Right renal pelvis (tissue), 4 donors: ENCODE results near the gene STAG2. TPM values are rescaled to one million over a fixed set of nuclear protein-coding genes. Genes with fewer than 3 reads are reported as not detected.
"Not testable (repeated sequence)": the region's sequence is repeated elsewhere in the genome, so short reads cannot be mapped to it uniquely, and the experiment has no call there.

Source experiments
- DNase-seq, 4 donors: peaks; one replicate each; pipeline ENCODE4 v3.0.0-alpha.2; 2013; ENCODE audit warnings: low read depth in 4 of 4, low spot score in 3 of 4, missing footprints in 1 of 4
- polyA plus RNA-seq, 4 donors: library from polyadenylated mRNA; unstranded; fragments of 120-200 nt; gene quantifications; one replicate each; pipeline ENCODE4 v1.2.1, GENCODE V29; 2013; ENCODE audit not compliant: insufficient read length in 4 of 4

STAG2 gene
- polyA plus RNA-seq, 4 donors, result 101 to 127 (median 125) TPM

DNA sequence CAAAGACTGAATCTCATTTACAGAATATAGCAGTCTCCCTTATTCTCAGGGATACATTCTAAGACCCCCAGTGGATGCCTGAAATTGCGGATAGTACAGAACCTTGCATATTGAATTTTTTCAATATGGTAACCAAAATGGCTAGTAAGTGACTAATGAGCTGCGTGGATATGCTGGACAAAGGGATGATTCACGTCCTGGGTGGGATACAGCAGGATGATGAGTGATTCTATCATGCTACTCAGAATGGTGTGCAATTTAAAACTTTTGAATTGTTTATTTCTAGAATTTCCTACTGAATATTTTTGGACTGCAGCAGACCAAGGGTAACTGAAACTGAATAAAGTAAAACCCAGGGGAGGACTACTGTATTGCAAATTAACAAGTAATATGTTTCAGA, 66.7 kb downstream of the STAG2 start:
- DNase-seq, result no peak

DNA sequence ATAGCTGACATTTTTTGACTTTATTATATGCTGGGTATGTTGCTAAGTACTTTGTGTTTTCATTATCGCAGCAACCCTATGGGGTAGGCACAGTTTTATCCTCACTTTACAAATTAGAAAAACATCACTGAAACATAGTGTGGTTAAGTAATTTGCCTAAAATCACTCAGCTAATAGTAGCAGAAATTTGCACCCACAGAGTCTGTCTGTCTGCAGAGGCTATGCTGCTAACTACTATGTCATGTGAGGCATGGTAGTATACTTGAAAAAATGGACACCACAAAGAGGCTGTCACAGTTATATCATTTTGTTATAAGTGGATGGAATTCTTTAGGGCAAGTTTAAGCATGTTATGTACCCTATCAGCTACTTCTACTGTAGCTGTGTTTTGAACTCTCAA, 69.0 kb downstream of the STAG2 start:
- DNase-seq, result no peak

DNA sequence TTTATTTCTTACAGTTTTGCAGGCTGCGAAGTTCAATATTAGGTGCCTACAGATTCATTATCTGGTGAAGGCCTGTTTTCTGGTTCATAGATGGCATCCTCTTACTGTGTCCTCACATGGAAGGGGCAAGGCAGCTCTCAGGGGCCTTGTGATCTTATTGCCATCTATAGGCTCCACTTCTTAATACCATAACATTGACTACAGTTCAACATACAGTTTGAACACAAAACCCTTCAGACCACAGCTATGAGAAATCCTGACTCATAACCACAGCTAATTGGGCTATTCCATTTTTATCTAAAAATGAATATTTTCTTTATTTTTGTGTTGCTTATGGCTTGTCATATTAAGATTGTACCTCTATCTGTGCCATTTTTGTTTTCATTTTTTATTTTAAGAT, 72.3 kb downstream of the STAG2 start:
- DNase-seq, result no peak

DNA sequence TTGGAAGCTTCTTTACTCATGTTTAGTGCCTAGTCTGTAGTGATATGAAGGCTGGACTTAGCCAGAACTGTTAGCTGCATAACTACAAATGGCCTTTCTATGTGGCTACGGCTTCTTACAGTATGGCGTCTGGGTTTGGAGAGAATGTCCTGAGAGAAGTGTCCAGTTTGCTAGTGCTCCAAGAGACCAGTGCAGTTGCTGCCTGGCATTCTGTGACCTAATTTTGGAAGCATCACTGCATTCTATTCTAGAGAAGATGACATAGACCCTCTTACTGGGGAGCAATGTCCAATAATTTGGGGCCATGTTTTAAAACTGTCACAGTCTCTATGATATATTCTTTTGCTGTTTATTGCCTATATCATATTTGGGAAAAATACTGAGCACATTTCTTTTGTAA, 74.2 kb downstream of the STAG2 start:
- no peak for DNase-seq

DNA sequence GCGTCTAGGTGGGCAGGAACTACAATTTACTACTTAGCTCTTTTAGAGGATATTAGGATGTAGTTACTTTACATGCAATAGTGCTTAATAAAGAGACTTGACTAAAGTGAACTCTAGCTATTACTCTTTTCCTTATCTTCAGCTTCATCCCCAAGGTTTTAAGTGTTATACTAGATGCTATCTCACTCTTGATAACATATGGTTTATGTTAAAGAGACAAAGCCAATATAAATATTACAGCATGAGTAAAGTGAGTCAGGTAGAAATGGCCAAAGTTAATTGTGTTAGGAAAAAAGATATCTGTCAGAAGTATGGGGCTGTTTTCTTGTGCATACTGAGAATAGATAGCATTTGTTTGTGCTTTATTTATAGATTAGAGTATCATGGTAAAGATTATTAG, 80.5 kb downstream of the STAG2 start:
- DNase-seq, result no peak

DNA sequence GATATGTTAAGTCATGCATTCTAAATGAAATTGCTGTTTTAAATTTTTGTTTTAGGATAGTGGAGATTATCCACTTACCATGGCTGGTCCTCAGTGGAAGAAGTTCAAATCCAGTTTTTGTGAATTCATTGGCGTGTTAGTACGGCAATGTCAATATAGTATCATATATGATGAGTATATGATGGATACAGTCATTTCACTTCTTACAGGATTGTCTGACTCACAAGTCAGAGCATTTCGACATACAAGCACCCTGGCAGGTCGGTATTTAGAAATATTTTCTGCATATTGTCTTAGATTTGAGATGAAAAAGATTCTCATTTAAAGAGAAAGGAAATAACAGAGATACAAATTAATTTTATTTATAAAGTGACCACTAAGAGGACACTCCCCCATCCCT, 83.6 kb downstream of the STAG2 start:
- DNase-seq, result no peak

DNA sequence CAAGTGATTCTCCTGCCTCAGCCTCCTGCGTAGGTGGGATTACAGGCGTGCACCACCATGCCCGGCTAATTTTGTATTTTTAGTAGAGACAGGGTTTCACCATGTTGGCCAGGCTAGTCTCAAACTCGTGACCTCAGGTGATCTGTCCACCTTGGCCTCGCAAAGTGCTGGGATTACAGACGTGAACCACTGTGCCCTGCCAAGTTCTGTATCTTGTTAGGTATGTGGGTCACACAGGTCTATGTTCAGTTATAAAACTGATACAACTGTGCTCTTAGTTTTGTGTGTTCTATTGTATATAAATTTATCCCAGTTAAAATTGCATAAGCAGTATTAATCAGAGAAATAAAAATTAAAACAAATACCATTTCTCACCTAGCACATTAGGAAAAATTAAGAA, 122.9 kb downstream of the STAG2 start:
- DNase-seq, result not testable (repeated sequence)

DNA sequence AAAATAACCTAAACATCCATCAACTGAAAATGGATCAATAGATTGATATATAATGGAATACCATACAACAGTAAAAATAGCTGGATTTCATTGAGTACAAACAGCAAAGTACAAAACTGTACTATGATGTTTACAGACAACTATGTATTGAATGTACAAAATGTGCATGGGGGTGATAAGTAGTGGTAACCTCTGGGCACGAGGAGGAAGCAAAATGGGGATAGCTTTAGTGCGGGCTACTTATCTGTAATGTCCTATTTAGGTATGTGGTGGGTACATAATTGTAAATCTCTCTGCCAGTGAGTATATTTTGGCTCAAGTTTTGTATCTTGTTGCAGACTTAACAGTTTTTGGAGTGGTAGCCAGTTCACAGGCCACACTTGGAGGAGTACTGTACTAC, 123.6 kb downstream of the STAG2 start:
- no peak for DNase-seq

DNA sequence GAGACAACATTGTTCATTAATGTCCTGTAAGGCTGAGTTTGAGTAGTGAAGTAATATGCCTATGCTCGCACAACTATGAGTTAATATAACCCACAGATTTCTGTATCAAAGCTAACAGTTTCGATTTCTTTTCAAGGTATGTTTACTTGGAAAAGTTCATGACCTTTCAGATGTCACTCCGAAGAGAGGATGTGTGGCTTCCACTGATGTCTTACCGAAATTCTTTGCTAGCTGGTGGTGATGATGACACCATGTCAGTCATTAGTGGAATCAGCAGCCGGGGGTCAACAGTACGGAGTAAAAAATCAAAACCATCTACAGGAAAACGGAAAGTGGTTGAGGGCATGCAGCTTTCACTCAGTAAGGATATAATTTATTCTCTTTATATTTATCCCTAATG, 124.9 kb downstream of the STAG2 start:
- DNase-seq, result no peak

DNA sequence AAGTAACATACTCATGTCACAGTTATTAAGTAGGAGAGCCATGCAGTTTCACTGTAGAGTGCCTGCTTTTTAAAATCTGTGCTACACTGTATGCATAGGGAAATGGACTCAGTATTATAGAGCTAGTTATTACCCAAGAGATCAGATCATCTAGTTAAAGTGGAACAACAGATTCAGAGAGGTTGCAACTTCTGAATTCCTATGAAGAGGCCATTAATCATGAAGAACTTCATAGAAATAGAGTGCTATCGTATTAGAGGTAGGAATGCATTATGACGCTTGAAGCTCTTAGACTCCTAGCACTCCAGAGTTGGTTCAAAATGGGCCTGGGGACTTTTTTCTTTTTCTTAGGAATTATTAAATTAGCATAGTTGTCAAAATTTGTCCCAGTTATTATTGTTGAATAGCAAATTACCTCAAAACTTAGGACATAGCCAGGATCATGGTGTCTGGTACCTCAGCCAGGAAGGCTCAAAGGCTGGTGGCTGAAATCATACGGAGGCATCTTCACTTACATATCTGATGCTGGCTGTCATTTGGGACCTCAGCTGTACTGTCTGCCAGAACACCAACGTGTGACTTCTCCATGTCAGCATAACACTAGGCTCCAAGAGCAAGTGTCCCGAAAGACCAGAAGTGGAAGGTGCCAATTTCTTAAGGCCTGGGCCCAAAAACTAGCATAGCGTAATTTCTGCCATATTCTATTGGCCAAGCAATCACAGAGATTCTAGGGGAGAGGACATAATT, 125.7 kb downstream of the STAG2 start:
- no peak for DNase-seq

DNA sequence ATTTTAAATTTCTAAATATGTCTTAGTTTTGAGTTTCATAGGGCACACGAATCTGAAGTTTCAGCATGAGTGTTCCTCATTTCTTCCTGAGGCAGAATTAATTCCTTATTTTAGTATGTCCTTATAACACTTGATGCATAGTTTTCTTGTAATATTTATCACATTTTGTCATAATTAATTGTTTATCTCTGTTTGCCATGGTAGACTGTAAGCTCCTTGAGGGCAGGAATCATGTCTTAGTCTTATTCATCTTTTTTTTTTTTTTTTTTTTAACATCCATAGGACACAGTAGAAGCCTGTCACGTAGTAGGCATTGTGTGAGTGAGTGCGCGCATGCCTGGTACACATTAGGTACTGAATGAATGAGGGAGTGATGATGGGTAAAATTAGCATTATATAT, 131.7 kb downstream of the STAG2 start:
- DNase-seq, result no peak

DNA sequence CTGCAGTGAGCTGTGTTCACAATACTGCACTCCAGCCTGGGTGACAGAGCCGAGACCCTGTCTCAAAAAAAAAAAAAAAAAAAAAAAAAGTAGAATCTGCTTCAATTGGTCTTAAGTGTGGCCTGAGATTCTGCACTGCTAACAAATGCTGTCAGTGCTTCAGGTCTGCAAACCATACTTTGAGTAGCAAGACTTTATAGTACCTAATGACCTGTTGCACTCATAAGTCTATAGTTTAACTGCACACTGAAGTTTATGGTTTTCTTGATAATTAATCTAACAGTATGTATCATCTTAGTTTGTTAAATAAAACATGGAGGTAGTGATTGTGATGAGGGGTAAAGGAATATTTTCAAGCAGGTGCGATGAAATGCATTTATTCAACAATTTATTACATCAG, 135.6 kb downstream of the STAG2 start:
- DNase-seq, result no peak

DNA sequence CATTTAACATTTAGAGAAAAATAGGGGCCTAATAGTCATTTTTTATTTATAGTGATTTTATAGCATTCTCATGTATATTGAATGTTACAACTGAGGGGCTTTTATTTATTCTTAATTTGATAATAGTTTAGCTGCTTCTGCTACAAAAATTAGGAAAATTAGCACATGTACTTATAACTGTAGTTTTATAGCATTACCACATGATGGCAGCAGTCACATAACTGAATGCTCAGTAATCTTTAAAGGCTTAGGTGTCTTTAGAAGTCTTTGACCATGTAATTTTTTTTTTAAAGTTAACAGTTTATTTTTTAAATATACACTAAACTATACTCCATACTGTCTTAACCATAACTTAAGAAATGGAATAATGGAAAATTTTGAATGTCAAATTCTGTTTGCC, 136.6 kb downstream of the STAG2 start:
- DNase-seq, result peak in 1 of 4 donors; percentile 2

DNA sequence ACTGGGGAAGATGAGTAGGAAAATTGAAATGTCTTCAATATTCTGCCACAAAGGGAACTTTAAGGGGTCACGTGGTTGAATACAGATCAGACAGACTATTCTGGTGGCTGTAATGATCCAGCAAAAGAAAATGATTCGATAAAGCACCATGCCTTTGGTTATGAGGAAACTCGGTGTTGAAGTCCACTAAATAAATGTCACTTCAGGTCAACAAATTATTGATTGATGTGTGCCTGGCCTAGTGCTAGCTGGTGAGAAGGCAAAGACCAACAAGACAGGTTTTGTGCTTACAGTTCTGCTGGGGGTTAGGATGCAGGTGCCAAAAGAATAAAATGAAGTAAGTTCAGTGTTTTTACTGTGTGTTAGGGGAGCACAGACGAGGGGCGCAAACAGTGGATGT, 142.5 kb downstream of the STAG2 start:
- no peak for DNase-seq

DNA sequence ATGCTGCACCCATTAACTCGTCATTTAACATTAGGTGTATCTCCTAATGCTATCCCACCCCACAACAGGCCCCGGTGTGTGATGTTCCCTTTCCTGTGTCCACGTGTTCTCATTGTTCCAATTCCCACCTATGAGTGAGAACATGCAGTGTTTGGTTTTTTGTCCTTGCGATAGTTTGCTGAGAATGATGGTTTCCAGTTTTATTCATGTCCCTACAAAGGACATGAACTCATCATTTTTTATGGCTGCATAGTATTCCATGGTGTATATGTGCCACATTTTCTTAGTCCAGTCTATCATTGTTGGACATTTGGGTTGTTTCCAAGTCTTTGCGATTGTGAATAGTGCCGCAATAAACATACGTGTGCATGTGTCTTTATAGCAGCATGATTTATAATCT, 143.0 kb downstream of the STAG2 start:
- not testable (repeated sequence) for DNase-seq

DNA sequence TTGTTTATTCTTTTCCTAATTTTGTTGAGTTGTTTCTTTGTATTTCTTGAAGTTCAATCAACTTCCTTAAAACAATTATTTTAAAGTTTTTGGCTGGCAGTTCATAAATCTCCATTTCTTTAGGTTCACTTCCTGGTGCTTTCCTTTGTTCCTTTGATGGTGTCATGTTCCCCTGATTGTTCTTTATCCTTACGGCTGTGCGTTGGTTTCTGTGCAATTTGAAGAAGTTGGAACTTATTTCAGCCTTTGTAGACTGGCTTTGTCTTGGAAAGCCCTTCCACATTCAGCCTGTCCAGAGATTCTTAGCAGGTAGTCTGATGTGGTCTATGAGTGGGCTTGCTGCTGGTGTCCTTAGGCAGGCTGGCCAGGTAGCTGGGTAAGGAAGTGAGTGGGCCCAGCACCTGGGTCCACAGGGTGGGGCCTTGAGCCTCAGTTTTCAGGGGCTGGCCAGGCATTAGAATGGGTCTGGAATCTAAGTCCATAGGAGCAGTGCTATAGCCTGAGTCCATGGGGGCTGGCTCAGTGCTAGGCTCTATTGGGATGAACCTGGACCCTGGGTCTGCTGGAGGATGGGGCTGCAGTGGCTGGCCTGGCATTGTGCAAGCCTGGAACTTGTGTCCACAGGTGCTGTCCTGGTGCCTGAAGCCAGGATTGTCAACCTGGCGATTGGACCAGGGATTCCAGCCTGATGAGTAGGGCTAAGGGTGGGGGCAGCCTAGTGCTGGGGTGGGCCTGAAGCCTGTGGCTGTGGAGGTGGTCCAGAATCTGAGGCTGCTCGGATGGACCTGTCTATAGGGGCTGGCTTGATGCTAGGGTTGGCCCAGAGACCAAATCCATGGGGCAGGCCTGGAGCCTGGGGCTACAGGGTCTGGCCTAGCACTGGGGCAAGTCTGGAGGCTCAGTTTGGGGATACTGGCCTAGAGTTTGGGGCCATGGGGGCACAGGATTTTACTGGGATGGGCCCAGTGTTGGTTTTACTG, 152.4 kb downstream of the STAG2 start:
- DNase-seq, result no peak

DNA sequence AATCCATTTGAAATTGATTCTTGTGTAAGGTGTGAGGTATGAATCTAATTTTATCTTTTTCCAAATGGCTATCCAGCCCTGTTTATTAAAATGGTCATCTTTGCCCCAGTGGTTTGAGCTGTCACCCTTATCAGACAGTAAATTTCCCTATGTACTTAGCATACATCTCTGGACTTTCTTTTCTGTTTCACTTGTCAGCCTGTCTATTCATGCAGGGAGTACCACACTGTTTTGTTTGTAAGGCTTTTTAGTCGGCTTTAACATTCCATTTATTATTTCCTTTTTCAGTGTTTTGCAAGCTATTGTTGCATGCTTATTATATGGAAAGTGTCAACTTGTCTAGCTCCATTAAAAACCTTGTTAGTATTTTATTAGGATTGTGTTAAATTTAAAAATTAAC, 155.8 kb downstream of the STAG2 start:
- DNase-seq, result no peak

DNA sequence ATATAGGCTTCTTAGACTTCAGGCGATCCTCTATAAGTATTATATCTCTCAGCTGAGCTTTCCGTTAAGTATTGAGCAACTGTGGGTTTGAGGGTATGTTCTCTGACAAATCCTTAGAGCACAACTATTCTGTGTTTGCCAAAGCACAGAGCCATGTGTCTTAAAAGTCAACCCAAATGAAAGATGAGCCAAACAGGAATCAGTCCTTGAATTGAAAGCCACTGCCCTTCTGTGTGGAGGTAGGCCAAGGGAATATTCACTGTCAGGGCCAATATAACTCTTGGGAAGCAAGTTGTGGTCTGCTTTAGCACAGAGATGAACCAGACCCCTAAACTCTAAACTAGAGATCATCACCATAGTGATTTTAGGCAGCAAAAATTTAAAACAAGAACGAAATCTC, 164.0 kb downstream of the STAG2 start:
- DNase-seq, result no peak

DNA sequence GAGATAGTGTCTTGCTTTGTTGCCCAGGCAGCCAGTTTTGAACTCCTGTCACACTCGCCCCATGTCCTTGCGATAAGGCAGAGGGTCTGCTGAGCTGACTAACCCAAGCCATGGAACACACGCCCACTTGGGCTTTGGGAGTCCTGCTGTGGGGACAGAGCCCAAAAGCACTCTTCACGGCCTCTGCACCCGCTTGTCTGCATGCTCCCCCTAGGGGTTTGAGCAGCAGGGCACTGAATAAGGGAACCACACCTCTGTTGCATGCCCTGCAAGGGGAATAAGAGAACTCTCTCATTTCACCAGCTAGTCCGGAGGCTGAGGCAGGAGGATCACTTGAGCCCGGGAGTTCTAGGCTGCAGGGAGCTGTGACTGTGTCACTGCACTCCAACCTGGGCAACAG, 166.0 kb downstream of the STAG2 start:
- no peak for DNase-seq

DNA sequence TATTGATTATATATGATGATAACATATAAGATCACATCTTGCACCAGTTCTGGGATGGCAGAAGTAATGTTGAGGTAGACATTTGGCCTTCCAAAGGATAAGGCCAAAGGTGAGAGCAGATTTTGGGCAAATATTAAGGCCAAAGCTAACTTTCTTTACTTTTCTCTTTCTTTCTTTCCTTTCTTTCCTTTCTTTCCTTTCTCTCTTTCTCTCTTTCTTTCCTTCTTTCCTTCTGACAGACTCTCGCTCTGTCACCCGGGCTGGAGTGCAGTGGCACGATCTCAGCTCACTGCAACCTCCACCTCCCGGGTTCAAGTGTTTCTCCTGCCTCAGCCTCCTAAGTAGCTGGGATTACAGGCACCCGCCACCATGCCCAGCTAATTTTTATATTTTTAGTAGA, 170.9 kb downstream of the STAG2 start:
- not testable (repeated sequence) for DNase-seq

DNA sequence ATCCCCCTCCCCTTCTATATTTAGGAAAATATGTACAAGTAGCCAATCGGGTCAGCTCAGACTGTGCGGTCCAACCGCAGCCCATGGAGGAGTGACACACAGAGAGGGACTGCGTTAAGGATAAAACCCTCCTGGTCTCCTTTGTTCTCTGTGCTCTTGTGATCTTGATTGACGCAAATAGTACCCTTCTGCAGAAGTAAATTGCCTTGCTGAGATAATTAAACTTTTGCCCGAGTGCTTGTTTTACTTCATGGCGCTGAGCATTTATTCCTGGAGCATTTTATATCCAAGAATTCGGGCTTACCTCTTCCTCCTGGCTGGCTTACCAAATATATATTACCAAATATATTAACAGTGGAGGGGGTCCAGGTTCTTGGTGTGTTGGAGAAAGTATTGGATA, 184.2 kb downstream of the STAG2 start:
- no peak for DNase-seq

DNA sequence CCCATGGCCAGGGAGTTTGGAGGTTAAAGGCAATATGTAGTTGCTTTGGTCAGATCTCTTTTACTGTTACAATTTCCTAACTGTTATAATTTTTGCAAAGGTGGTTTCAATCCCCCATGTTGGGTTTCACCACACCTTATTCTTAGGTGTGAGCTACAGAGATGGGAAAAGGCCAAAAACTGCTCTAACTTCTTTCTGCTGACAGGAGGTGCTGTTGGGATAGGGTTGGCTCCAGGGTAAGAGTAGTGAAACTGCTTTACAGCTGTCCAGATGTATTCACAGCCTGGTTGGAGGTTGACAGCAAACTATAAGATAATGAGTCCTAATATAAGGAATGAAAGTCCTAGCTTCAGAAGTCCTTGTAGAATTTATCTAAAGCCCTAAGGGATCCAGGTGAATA, 189.7 kb downstream of the STAG2 start:
- DNase-seq, result no peak
